GM18499 (cell line): ENCODE data around the gene CDC6.

Experiments
- ATAC-seq: cut with Tn5 transposase; IDR thresholded peaks from one replicate; pipeline ENCODE4 v1.9.1; 2021; ENCODE audit warnings: moderate number of reproducible peaks; ENCODE audit not compliant: insufficient read depth, unreplicated experiment

CDC6 gene

DNA sequence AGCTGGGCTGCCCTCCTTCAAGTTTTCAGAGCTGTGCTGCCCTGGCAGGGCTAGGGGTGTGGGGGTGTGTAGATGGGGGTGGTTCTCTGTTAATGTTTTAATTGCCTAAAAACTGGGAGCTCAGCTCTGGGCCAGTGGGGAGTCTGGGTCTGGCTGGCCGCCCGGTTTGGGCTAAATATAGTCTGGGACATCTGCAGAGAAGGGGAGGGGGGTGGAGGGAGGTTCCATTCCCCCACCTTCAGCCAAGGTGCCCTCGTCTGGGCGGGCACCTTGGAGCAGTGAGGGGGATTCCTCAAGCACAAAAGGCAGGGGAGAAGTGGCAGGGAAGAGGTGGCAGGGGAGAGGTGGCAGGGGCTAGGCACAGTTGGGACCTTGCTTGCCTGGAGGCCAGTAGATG, 34.3 kb downstream of the CDC6 start:
- no peak for ATAC-seq

DNA sequence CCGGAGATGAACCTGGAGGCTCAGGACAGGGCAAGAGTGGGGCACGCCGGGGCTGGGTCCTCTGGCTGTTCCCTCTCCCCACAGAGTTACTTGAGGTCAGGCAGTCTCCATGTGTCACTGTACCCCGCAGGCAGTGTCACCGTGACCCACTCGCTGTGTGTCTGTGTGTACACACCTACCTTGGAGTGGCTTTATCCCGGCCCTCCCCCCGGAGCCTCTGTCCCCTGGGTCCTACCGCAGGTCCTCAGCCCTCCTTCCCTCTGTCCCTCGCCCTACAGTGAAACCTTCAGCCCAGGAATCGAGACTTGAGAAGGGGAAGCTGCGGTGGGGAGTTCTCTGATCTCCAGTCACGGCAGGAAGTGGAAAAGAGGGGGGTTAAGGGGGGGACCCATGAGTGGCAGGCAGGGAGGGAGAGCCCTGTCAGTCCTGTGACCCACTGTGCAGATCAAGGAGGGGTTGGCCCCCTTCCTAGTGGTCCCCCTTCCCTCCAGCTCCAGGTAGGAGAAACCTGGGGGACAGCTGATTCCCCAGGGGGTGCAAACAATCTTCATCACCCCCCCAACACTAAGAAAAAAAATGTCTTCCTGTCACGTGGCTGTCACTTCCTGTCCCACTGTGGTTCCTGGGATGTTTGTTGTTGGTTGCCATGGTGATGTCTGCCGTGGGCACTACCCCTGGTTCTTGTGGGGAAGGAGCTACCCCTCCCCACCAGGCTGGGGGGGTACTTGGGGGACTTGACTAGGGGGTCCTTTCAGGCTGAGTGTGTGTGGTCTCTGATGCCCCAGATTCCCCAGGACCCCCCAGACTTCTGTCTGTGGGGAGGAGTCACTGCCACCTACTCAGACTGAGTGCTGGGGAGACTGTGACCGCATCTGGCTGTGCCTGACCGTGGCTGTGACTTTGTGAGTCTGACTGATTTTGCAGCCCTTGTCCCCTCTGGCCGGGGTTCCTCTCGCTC, 35.0 kb downstream of the CDC6 start:
- no peak for ATAC-seq

DNA sequence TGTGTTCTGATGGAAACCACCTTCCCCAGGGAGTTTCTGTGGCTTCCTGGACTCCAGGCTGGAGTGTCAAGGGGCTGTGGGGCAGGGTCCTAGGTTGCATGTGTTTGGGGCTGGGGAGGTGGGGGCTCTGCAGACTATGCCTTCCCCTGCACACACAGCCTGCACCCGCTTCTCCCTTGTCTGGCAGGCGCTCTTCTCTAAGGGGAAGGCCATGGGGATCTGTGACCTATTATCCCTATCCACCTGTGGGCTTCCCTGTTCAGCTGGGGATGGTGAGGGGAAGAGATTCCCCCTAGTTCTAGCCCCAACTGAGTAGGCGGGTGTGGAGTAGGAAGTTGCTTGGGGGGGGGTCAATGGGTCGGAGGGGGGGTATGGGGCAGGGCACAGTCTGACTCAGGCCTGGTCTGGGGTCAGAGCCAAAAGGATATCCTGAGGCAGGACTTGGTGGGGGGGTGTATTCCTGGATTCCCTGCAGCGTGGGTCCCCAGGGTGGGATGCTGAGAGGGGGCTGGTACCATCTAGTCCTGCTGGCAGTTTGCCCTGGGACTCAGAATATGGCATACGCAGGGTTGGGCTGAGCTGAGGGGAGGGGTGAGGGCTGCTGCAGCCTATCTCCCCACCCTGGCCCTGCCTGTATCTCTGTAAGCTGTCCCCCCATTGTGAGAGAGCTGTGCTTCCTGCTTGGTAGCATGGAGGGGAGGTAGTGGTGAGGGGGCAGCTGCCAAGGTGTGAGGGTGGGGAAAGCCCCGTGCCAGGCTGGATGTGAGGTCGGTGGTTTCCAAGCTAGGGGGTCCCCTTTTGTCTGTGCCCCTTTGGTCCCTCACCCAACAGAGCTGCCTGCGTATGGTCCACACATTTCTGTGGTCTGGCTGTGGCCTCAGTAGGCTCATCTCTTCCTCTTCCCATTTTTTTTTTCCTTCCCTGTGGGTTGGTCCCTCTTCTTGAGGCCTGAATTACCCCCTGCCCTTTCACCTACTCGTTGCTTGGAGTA, 36.0 kb downstream of the CDC6 start:
- ATAC-seq, result no peak

DNA sequence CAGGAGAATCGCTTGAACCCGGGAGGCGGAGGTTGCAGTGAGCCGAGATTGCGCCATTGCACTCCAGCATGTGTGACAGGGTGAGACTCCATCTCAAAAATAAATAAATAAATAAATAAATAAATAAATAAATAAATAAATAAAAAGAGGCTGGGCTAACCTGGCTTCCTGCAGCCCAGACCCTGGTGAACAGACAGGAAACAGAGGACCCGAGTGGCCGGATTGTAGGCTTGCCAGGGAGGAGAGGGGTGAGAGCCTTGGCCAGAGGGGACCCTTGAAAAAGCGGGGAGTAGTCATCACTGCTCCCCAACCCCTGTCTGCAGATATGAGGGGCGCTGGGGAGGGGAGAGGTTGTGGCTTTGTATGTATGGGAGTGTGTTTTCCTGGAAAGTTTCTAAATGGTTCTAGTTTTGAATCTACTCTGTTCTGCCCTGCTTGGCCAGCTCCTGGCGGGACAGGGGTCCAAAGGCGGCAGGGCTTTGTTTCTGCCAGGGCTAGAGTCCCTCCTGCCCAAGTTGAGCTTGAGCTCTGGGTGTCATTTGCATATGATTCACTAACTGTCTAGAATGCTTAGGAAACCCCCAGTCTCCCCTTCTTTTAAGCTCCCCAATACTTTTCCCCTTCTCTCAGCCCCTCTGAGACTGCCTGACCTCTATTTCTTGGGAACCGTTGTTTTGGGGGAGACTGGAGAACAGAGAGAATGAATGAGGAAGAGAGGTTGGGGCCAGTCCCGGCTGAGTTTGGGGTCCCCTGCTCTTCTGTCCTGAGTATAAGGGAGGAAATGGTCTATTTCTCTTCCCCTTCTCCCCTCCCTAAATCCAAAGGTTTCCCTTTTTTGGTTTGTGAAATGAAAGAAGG, 37.7 kb downstream of the CDC6 start:
- ATAC-seq, result no peak

DNA sequence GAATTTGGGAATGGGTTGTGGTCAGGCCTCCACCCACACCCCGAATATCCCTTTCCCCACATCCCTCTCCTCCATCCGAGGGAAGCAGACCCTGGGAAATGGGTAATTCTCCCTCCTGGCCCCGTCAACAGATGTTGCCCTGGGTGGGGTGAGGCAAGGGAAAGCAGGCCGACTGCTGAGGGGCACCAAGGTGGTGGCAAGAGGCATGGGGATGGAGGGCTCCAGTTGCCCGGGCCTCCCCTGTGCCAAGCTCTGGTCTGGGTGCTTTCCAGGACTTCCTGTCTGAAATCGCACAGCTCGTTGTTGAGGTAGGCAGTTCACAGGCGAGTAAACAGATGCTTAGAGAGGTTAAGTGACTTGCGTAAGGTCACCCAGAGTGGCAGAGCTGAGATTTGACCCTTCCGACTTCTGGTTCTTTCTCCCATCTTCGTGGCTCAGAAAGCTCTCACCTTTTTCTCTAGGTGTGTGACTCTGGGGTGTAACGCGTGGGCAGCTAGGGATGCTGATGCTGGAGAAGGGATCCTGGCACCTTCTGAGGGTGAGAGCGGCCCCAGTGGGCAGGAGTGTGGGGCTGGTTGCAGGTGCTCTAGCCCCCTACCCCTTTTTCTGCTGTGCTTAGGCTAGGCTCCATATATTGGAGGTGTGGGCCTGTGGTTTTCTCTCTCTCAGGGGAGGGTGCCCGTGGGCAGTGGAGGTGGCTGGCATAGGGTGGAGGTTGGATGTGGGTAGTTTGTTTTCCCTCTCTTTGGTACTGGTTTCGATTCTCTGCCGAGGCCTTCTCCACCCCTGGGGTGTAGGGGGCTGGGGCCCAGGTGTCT, 38.5 kb downstream of the CDC6 start:
- ATAC-seq, result no peak

DNA sequence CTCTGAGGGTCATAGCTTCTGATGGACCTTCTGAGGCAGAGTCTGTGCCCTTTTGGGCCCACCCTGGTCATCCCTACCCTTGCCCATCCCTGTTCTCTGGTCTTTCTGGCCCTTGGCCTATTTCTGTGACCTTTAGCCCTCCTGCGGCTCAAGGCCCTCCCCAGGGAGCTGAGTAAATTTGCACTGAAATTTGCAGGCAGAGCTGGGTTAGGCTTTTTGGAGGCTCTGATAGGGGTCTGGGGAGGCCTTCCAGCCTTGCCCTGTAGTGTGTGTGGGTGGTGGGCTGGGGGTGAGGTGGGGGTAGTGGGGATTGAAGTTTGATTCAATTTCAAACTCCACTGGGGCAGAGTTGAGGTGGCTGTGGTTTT, 39.1 kb downstream of the CDC6 start:
- no peak for ATAC-seq

DNA sequence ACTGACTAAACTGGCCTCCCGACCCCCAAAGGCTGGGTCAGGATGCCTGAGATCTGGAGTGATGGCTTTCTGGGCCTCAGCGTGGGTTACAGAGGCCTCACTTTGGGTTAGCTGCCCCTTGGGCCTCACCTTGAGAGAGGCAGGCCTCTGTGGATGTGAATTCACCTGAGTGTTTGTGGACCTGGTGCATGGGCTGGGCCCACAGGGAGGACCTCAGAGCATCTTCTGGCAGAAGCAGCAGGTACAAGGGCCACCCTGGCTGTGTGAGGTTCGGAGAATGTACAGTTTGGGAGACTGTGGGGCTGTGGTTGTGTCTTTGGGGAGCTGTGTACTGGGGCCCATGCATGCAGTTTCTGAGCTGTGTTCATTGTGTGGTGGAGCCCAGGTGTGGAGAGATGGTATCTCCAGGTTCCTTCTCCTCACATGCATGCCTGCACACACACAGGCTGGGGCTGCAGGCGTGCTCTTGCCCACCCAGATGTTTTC, 39.6 kb downstream of the CDC6 start:
- ATAC-seq, result no peak

DNA sequence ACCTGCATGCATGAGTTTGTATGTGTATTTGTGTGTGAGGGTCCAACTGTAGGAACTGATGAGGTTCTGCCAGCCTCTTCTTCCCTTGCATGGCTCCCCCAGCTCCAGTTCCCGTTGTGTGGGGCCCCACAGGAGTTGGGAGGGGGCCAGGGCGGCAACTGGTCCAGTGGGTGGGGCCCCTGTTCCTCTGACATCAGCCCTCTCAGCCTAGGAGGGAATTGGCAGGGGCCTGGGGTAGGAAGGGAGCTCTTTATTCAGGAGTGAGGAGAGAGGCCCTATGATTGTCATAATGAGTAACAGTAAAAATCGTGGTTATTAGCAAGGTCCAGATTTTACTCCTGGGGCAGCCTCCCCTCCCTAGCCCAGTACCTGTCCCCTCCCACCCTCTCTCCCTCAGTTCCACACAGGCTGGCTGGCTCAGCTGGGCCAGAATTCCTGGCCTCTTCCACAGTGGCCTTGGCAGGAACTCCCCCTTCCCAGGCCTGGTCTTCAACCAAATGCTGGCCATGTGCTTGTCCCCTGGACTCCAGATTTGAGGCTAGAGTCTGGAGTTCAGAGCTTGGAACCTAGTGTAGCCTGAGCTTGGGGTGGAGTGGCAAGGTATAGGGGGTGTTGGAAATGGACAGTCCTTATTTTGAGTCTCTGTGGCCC, 40.2 kb downstream of the CDC6 start:
- ATAC-seq, result no peak

DNA sequence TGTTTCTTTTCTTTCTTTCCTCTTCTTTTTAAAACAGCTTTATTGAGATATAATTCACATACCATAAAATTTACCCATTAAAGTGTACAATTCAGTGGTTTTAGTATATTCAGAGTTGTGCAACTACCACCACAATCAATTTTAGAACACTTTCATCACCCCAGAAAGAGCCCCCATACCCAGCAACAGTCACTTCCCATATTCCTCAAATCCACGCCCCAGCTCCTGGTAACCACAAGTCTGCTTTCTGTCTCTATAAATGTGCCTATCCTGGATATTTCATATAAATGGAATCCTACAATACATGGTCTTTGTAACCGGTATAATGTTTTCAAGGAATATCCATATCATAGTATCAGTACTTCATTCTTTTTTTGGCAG, 40.7 kb downstream of the CDC6 start:
- ATAC-seq, result no peak

DNA sequence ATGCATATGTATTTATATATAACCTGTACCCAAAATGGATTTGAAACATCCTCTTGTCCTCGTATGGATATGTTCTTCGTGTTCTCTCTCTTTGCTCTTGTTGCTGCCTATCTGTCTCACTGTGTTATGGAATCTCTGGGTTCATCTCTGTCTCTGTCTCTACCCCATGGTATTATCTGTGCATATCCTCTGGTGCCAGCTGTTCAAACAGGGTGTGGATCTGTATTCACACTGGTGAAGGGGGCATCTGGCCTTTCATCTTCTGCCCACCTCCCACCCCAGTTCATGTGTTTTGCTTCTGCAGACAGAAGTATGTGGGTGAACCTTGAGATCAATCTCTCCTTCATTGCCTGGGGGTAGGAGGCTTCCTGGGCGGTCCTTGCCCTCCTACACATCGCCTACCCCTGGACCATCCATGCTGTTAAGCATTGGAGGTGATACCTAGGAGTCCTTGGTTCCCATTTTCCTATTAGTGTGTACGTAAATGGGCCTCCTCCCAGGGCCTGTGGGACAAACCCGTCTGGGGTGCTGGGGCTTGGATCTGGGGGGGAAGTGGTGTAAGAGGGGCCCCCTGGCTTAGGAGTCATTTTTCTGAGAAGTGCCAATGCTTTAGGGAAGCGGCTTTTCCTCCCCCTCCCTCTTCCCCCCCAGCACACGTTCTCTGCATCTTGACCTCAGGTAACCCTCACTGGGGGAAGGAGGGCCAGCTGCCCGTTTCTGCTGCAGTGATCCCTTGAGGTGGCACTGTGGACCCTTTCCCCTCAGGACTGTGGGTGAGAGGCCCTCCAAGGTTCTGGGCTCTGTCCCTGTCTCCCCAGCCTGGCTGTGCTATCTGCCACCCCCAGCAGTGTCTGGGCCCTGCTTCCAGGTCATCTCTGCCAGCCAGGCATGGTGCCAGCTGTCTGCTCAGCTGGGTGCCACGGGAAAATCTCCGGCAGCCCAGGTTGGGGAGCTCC, 42.4 kb downstream of the CDC6 start:
- ATAC-seq, result no peak

DNA sequence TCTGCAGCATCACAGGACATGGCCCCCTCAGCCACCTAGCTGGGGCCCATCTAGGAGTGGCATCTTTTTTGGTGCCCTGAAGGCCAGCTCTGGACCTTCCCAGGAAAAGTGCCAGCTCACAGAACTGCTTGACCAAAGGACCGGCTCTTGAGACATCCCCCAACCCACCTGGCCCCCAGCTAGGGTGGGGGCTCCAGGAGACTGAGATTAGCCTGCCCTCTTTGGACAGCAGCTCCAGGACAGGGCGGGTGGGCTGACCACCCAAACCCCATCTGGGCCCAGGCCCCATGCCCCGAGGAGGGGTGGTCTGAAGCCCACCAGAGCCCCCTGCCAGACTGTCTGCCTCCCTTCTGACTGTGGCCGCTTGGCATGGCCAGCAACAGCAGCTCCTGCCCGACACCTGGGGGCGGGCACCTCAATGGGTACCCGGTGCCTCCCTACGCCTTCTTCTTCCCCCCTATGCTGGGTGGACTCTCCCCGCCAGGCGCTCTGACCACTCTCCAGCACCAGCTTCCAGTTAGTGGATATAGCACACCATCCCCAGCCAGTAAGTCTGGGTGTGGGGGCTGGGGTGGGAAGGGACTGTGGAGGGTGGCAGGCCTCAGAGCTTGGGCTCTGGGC, 43.3 kb downstream of the CDC6 start:
- ATAC-seq, result no peak

DNA sequence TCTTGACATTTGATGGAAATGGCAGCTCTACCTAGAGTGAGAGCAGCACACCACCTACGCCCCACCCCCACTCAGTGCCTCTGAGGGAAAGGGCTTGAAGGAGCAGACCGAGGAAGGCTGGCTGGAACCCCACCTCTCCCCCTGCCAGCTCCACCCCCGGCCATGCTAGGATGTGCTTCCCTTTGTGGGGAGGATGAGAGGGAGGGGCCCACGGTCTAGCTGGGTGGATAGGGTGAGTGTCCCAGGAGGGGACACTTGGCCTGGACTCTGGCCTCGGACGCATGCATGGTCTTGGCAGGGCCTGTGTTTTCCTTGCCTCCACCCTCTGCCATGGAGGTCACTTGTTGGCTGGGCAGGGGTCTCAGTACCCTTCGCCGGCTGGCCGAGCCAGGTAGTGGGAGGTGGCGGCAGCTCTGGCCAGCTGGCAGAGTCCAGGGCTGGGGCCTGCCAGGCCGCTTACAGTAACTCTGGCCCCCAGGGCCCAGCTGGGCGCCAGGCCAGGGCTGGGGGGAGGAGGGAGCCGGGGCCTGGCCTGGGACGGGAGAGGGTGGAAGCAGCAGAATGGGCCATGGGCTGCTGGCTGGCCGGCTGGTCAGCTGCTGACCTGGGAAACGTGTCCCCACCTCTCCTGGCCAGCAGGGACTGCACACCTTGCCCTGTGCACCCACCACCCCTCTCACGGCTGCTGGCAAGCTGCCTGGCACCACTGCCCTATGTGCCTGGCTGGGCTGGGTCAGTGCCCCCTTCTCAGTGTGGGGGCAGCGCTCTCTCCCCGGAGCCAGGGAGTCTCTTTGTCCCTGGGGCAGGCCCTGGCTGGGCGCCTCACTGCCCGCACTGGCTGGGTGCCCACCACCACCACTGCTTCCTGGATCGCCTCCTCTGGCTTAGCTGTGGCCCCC, 44.3 kb downstream of the CDC6 start:
- no peak for ATAC-seq

DNA sequence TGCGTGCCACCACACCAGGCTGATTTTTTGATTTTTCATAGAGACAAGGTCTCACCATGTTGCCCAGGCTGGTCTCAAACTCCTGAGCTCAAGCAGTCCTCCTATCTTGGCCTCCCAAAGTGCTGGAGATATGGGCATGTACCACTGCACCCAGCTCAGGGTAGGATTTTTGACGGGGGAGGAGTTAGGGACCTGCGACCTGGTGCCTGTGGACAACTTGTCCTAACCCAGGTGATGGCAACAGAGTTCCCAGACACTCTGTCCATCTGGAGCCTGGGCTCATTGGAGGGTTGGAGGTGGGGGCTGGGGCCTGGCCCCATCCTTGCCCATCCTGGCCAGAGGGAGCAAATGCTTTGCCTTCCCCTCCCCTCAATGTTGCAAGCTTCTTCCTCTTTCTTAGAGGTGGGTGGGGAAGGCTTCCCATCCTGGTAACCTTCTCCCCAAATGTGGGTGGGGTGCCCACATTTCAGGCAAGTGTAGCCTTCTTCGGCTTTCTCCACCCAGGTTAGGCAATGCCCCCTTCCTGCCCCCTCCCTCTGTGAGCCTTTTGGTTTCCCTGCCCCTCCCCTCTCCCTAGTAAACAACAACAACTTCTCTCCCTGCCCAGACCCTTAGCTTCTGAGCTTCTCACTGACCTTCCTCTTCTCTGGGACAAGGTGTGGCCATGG, 46.2 kb downstream of the CDC6 start:
- no peak for ATAC-seq

DNA sequence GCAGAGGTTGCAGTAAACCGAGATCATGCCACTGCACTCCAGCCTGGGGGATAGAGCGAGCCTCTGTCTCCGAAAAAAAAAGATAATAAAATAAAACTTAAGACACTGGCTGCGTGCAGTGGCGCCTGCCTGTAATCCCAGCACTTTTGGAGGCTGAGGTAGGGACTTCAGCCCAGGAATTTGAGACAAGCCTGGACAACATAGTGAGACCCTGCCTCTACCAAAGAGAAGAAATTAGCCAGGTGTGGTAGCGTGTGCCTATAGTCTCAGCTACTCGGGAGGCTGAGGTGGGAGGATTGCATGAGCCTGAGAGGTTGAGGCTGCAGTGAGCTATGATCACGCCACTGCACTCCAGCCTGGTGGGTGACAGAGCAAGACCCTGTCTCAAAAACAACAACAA, 47.9 kb downstream of the CDC6 start:
- no peak for ATAC-seq

DNA sequence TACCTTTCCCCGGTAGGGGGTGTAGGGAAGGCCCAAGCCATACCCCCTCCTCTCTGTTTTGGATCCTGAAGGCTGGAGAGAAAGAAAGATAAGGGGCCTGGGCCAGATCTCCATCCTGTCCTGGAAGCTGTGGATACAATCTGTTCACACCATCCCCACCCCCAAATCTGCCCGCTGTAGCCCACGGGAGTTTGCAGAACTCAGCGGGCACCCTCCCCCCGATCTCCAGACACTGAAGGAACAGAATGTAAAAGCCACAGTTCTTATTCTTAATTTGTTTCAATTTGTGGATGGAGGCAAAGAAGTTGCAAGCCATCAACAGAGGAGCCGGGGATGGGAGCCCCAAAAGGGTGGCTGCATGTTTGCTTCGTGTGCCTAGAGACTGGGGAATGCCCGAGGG, 49.7 kb downstream of the CDC6 start:
- no peak for ATAC-seq

DNA sequence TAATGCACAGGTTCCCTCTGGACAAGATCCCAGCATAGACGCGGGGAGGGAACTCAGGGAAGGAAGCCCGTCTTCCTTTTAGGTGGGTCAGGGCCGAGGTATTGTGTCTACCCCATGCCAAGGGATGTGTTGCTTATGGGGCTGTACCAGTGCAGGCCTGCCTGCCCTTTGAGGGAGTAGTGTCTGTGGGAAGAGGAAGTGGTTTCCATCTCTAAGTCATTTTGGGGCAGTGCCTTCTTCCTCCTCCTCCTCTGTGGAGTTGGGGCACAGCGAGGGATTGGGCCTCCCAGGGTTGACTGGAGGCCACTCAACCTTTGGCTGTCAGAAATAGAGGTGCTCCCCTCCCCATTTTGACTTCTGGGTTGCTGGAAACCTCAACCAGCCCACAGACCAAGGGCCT, 50.4 kb downstream of the CDC6 start:
- no peak for ATAC-seq
